HG03565 (cell line): ENCODE results near the gene CCT3.
"Not testable (repeated sequence)": the region's sequence is repeated elsewhere in the genome, so short reads cannot be mapped to it uniquely, and the experiment has no call there.

ENCODE experiments used
- ATAC-seq: cut with Tn5 transposase; IDR thresholded peaks from one replicate; pipeline ENCODE4 v1.9.1; 2021; ENCODE audit warnings: mild to moderate bottlenecking, moderate library complexity; ENCODE audit not compliant: unreplicated experiment

Gene CCT3

GRCh38 chr1:156337052-156337887 lies 822 bp downstream of the CCT3 start:
- ATAC-seq, result no peak

- no peak for ATAC-seq
Observed at GRCh38 chr1:156336242-156336641, 1.9 kb downstream of the CCT3 start.

- ATAC-seq, result not testable (repeated sequence)
Observed at GRCh38 chr1:156323179-156323578, 14.9 kb downstream of the CCT3 start.

- ATAC-seq, result no peak
Observed at GRCh38 chr1:156320560-156320959, 17.5 kb downstream of the CCT3 start.

- no peak for ATAC-seq
Observed at GRCh38 chr1:156319664-156320063, 18.4 kb downstream of the CCT3 start.

GRCh38 chr1:156316909-156317308 lies 21.2 kb downstream of the CCT3 start:
- no peak for ATAC-seq

GRCh38 chr1:156310962-156311361 lies 27.1 kb downstream of the CCT3 start:
- ATAC-seq, result no peak

- ATAC-seq, result no peak
Observed at GRCh38 chr1:156308078-156308477, 30.0 kb downstream of the CCT3 start.

- no peak for ATAC-seq
Observed at GRCh38 chr1:156305215-156305614, 32.9 kb downstream of the CCT3 start.

GRCh38 chr1:156303241-156303640 lies 34.9 kb downstream of the CCT3 start:
- no peak for ATAC-seq

GRCh38 chr1:156298852-156299357 lies 39.2 kb downstream of the CCT3 start, which contains the start of gene VHLL:
TSS of gene VHLL (minus strand) at chr1:156299307. CDS start at chr1:156299189, 118 bp downstream.
- ATAC-seq, result no peak

- no peak for ATAC-seq
Observed at GRCh38 chr1:156295391-156295947, 42.6 kb downstream of the CCT3 start, which contains the start of gene GLMP. TSS of gene GLMP (minus strand) at chr1:156295679. CDS start at chr1:156295645, 34 bp downstream.

GRCh38 chr1:156293895-156294294 lies 44.2 kb downstream of the CCT3 start:
- no peak for ATAC-seq

GRCh38 chr1:156293098-156293434 lies 45.0 kb downstream of the CCT3 start:
- no peak for ATAC-seq

- ATAC-seq, result no peak
Observed at GRCh38 chr1:156291226-156292061, 46.6 kb downstream of the CCT3 start.

GRCh38 chr1:156289857-156290256 lies 48.2 kb downstream of the CCT3 start:
- no peak for ATAC-seq

GRCh38 chr1:156286061-156286460 lies 52.0 kb downstream of the CCT3 start:
- no peak for ATAC-seq

GRCh38 chr1:156285437-156285836 lies 52.7 kb downstream of the CCT3 start:
- no peak for ATAC-seq

- no peak for ATAC-seq
Observed at GRCh38 chr1:156284757-156285156, 53.3 kb downstream of the CCT3 start.

GRCh38 chr1:156284112-156284511 lies 54.0 kb downstream of the CCT3 start, which contains the start of gene TMEM79:
TSS of gene TMEM79 (plus strand) at chr1:156284325. CDS start at chr1:156285227, 902 bp downstream.
- no peak for ATAC-seq

GRCh38 chr1:156283521-156283920 lies 54.6 kb downstream of the CCT3 start:
- ATAC-seq, result no peak
